Naive B cell (primary cell): Measurements from ENCODE around the gene ULBP1. TPM values are rescaled to one million over a fixed set of nuclear protein-coding genes. Genes with fewer than 3 reads are reported as not detected.
A peak's percentile ranks its signal among the peaks of the same experiment; 100 is the strongest.
"Not testable (repeated sequence)": the region's sequence is repeated elsewhere in the genome, so short reads cannot be mapped to it uniquely, and the experiment has no call there.

Experiments used
- ATAC-seq, 2 donors: fragments of 150-1000 bp; cut with Tn5 transposase; 2 replicates each; pipeline ENCODE4 v1.10.0; 2021; ENCODE audit warnings: low read depth in 2 of 2, mild to moderate bottlenecking in 2 of 2, moderate library complexity in 2 of 2
- DNase-seq: peaks from one replicate; pipeline ENCODE4 v3.0.0; 2022
- H3K27ac Mint-ChIP-seq, 6 donors: one replicate each; pipeline ENCODE4 v1.8.0; 2020 to 2022; ENCODE audit warnings: mild to moderate bottlenecking in 6 of 6, mixed read lengths in 6 of 6, moderate library complexity in 5 of 6, inconsistent platforms in 2 of 6
- H3K27me3 Mint-ChIP-seq, 3 donors: one replicate each; pipeline ENCODE4 v1.8.0; 2021 to 2022; ENCODE audit warnings: mixed read lengths in 3 of 3, mild to moderate bottlenecking in 1 of 3
- H3K36me3 Mint-ChIP-seq, 2 donors: one replicate each; pipeline ENCODE4 v1.8.0; 2020 to 2022; ENCODE audit warnings: mixed read lengths in 2 of 2, inconsistent platforms in 1 of 2, mild to moderate bottlenecking in 1 of 2
- H3K4me1 Mint-ChIP-seq, 3 donors: one replicate each; pipeline ENCODE4 v1.8.0; 2020 to 2022; ENCODE audit warnings: mixed read lengths in 3 of 3, inconsistent platforms in 1 of 3, mild to moderate bottlenecking in 1 of 3, moderate library complexity in 1 of 3
- H3K4me3 Mint-ChIP-seq, 8 donors: one replicate each; pipeline ENCODE4 v1.8.0; 2020 to 2022; ENCODE audit warnings: mild to moderate bottlenecking in 8 of 8, mixed read lengths in 8 of 8, moderate library complexity in 8 of 8, inconsistent platforms in 2 of 8
- H3K9me3 Mint-ChIP-seq, 7 donors: one replicate each; pipeline ENCODE4 v1.8.0; 2020 to 2022; ENCODE audit warnings: mixed read lengths in 7 of 7, mild to moderate bottlenecking in 5 of 7, inconsistent platforms in 2 of 7, moderate library complexity in 1 of 7
- polyA plus RNA-seq, 6 donors: library from polyadenylated mRNA; unstranded; fragments of 300-500 nt; fragmentation: Illumina TruSeq; gene quantifications; one replicate each; pipeline ENCODE4 v1.2.3, GENCODE V29; 2021; ENCODE audit warnings: low read depth in 6 of 6

Gene ULBP1
- polyA plus RNA-seq: not detected

- peaks cover 0 to 6% (median 0%) of the 10 kb centered on the region in 7 donors for H3K9me3 Mint-ChIP-seq
- DNase-seq (peak; percentile 67), ATAC-seq (peak; percentile 71 to 73)
- H3K27ac Mint-ChIP-seq: peak within 1 kb of the TSS; percentile 78 to 95 (median 92)
- H3K36me3 Mint-ChIP-seq: peaks cover 0 to 15% of the 10 kb centered on the region in 2 donors
- H3K4me1 Mint-ChIP-seq: peaks cover 31 to 38% (median 36%) of the 10 kb centered on the region in 3 donors
- peak within 1 kb of the TSS; percentile 81 to 98 (median 94) for H3K4me3 Mint-ChIP-seq
- H3K27me3 Mint-ChIP-seq: peaks cover 85 to 93% (median 92%) of the 10 kb centered on the region in 3 donors
Observed at GRCh38 chr6:149963462-149964307, at the start of gene ULBP1. ULBP1 (plus strand) TSS chr6:149963943; CDS start chr6:149964050, 107 bp downstream.

- peaks cover 53 to 72% (median 69%) of the 10 kb centered on the region in 3 donors for H3K27me3 Mint-ChIP-seq
- H3K4me3 Mint-ChIP-seq: no peak overlapping the region
- no peaks in the 10 kb centered on the region for H3K4me1 Mint-ChIP-seq
- no peak overlapping the region for H3K27ac Mint-ChIP-seq
- DNase-seq: no peak
- ATAC-seq: no peak
- H3K9me3 Mint-ChIP-seq: peaks cover 0 to 4% (median 0%) of the 10 kb centered on the region in 7 donors
- peaks cover 0 to 4% of the 10 kb centered on the region in 2 donors for H3K36me3 Mint-ChIP-seq
Observed at GRCh38 chr6:149915970-149916865, 47.5 kb upstream of the ULBP1 start.

- no peak overlapping the region for H3K4me3 Mint-ChIP-seq
Observed at GRCh38 chr6:149917679-149918078, 46.1 kb upstream of the ULBP1 start.

GRCh38 chr6:149918151-149918905 lies 45.4 kb upstream of the ULBP1 start:
- ATAC-seq (no peak), DNase-seq (no peak)
- Mint-ChIP-seq H3K27ac (no peak overlapping the region), H3K36me3 (peaks cover 0 to 11% of the 10 kb centered on the region in 2 donors), H3K4me1 (peaks cover 7 to 16% (median 13%) of the 10 kb centered on the region in 3 donors), H3K27me3 (peaks cover 61 to 79% (median 78%) of the 10 kb centered on the region in 3 donors), H3K9me3 (peaks cover 0 to 5% (median 4%) of the 10 kb centered on the region in 7 donors), H3K4me3 (no peak overlapping the region)

More at GRCh38 chr6:149917679-149918078, 46.1 kb upstream of the ULBP1 start:
- peaks cover 61 to 79% (median 78%) of the 10 kb centered on the region in 3 donors for H3K27me3 Mint-ChIP-seq
- H3K27ac Mint-ChIP-seq: no peak overlapping the region
- peak in 1 of 2 donors; percentile 18 for ATAC-seq
- H3K4me1 Mint-ChIP-seq: peaks cover under 1 to 10% (median 7%) of the 10 kb centered on the region in 3 donors
- H3K9me3 Mint-ChIP-seq: peaks cover 0 to 4% (median 0%) of the 10 kb centered on the region in 7 donors
- DNase-seq: no peak
- H3K36me3 Mint-ChIP-seq: peaks cover 0 to 11% of the 10 kb centered on the region in 2 donors

- peaks cover 56 to 79% (median 78%) of the 10 kb centered on the region in 3 donors for H3K27me3 Mint-ChIP-seq
- ATAC-seq, H3K4me3 Mint-ChIP-seq, DNase-seq, H3K27ac Mint-ChIP-seq, H3K9me3 Mint-ChIP-seq: not testable (repeated sequence)
- H3K36me3 Mint-ChIP-seq: peaks cover 0 to 11% of the 10 kb centered on the region in 2 donors
- peaks cover 11 to 22% (median 20%) of the 10 kb centered on the region in 3 donors for H3K4me1 Mint-ChIP-seq
Observed at GRCh38 chr6:149919126-149919833, 44.5 kb upstream of the ULBP1 start.

GRCh38 chr6:149919834-149920225 lies 43.9 kb upstream of the ULBP1 start:
- H3K27me3 Mint-ChIP-seq: peaks cover 56 to 81% (median 79%) of the 10 kb centered on the region in 3 donors
- peaks cover 0 to 10% (median 4%) of the 10 kb centered on the region in 7 donors for H3K9me3 Mint-ChIP-seq
- peaks cover 0 to 11% of the 10 kb centered on the region in 2 donors for H3K36me3 Mint-ChIP-seq
- DNase-seq: no peak
- no peak for ATAC-seq
- no peak overlapping the region for H3K4me3 Mint-ChIP-seq
- H3K4me1 Mint-ChIP-seq: peaks cover 11 to 24% (median 20%) of the 10 kb centered on the region in 3 donors
- H3K27ac Mint-ChIP-seq: no peak overlapping the region

GRCh38 chr6:149921361-149921760 lies 42.4 kb upstream of the ULBP1 start:
- Mint-ChIP-seq H3K27me3 (peaks cover 60 to 94% (median 94%) of the 10 kb centered on the region in 3 donors), H3K9me3 (peaks cover 0 to 12% (median 5%) of the 10 kb centered on the region in 7 donors), H3K27ac (no peak overlapping the region), H3K4me3 (peak overlapping the region in 3 of 8 donors; percentile 5 to 80 (median 59)), H3K36me3 (peaks cover 0 to 15% of the 10 kb centered on the region in 2 donors), H3K4me1 (peaks cover 15 to 29% (median 22%) of the 10 kb centered on the region in 3 donors)
- DNase-seq (no peak), ATAC-seq (no peak)

- not testable (repeated sequence) for H3K27ac Mint-ChIP-seq, ATAC-seq, DNase-seq
- Mint-ChIP-seq H3K9me3 (peaks cover 0 to 12% (median 5%) of the 10 kb centered on the region in 7 donors), H3K27me3 (peaks cover 64 to 94% (median 92%) of the 10 kb centered on the region in 3 donors), H3K4me3 (peak overlapping the region in 7 of 8 donors; percentile 13 to 88 (median 78)), H3K36me3 (peaks cover 0 to 18% of the 10 kb centered on the region in 2 donors), H3K4me1 (peaks cover 18 to 30% (median 24%) of the 10 kb centered on the region in 3 donors)
Observed at GRCh38 chr6:149922091-149922490, 41.7 kb upstream of the ULBP1 start.

GRCh38 chr6:149922642-149923326 lies 41.0 kb upstream of the ULBP1 start, which contains the start of gene RAET1G:
RAET1G (minus strand) TSS chr6:149923121; CDS start chr6:149923010, 111 bp downstream.
- peak within 1 kb of the TSS in 3 of 6 donors; percentile 28 to 74 (median 63) for H3K27ac Mint-ChIP-seq

GRCh38 chr6:149923327-149923986 lies 40.3 kb upstream of the ULBP1 start:
- Mint-ChIP-seq H3K9me3 (peaks cover 0 to 21% (median 5%) of the 10 kb centered on the region in 7 donors), H3K27ac (peak overlapping the region in 3 of 6 donors; percentile 28 to 74 (median 63)), H3K4me1 (peaks cover 18 to 30% (median 24%) of the 10 kb centered on the region in 3 donors), H3K4me3 (peak overlapping the region; percentile 53 to 92 (median 87)), H3K27me3 (peaks cover 77 to 99% (median 97%) of the 10 kb centered on the region in 3 donors), H3K36me3 (peaks cover 0 to 18% of the 10 kb centered on the region in 2 donors)
- DNase-seq: no peak
- ATAC-seq: peak; percentile 2 to 7

More at GRCh38 chr6:149922642-149923326, 41.0 kb upstream of the ULBP1 start, which contains the start of gene RAET1G:
- H3K9me3 Mint-ChIP-seq: peaks cover 0 to 17% (median 5%) of the 10 kb centered on the region in 7 donors
- H3K36me3 Mint-ChIP-seq: peaks cover 0 to 18% of the 10 kb centered on the region in 2 donors
- peaks cover 71 to 99% (median 97%) of the 10 kb centered on the region in 3 donors for H3K27me3 Mint-ChIP-seq
- peak; percentile 93 to 94 for ATAC-seq
- peaks cover 18 to 30% (median 24%) of the 10 kb centered on the region in 3 donors for H3K4me1 Mint-ChIP-seq
- H3K4me3 Mint-ChIP-seq: peak within 1 kb of the TSS; percentile 53 to 92 (median 87)
- DNase-seq: peak; percentile 73
